ENCODE results near the gene COL24A1. TPM values are rescaled to one million over a fixed set of nuclear protein-coding genes. Genes with fewer than 3 reads are reported as not detected.

The COL24A1 gene
- total and polyA plus RNA-seq, 12 donors = 0.04 to 2.3 (median 0.54) TPM

DNA sequence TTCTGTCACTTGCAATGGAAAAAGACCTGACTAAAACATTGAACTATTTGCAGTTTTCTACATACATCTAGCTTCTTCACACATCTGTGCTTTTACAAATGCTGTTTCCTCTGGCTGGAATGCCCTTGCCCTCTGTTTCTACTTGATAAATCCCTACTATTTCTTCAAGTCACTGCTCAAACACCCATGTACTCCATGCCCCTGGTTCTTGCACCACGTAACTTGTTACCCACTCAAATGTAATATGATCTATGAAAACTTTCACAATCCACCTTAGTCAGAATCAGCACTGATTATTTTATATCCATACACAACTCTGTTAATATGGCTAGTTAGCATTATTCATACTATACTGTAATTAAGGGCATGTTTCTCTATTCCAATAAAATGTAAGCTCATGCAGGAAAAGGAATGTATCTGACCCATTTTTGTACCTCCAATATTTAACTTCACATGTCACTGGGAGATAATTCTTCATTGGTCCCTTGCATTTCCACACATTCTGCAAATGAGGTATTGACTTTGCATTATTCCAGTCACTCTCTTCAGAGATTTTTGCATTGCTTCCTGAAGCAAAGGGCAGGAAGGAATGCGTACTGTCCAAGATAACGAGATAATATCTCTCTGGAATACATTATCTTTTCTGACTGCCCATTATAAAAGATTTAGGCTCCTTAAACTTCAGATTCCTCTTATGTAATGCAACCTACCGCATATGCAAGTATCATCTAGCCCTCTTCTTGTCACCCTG, 158.3 kb downstream of the COL24A1 start:
- intact Hi-C loops (cut with DNase I) = no loop called here

DNA sequence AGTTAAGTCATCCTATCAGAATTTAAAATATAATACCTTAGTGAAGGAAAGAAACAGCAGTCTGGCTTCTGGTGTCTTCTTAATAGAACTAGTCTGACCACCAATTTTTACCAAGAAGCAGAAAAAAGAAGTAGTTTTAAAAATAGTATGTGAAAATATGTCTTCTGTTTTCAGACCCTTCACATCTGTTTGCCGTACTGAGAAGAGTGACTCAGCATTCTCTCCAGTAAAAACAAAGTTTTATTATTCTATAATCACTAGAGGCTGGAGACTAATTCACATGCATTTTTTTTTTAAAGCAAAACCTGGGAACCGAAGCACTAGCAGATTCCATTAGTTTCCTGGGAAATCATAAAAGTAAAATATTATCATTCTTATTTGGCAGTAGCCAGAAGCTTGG, 163.8 kb downstream of the COL24A1 start:
- Histone ChIP-seq H3K27me3 (no peaks in the 10 kb centered on the region), H3K27ac (peak overlapping the region in 2 of 10 donors; percentile 2 to 64), H3K36me3 (no peaks in the 10 kb centered on the region), H3K4me3 (peak overlapping the region in 8 of 10 donors; percentile 3 to 30 (median 16)), H3K9me3 (no peaks in the 10 kb centered on the region), H3K4me1 (no peaks in the 10 kb centered on the region)
- intact Hi-C loops (cut with DNase I) = no loop called here
- TF ChIP-seq, protein P1, sequence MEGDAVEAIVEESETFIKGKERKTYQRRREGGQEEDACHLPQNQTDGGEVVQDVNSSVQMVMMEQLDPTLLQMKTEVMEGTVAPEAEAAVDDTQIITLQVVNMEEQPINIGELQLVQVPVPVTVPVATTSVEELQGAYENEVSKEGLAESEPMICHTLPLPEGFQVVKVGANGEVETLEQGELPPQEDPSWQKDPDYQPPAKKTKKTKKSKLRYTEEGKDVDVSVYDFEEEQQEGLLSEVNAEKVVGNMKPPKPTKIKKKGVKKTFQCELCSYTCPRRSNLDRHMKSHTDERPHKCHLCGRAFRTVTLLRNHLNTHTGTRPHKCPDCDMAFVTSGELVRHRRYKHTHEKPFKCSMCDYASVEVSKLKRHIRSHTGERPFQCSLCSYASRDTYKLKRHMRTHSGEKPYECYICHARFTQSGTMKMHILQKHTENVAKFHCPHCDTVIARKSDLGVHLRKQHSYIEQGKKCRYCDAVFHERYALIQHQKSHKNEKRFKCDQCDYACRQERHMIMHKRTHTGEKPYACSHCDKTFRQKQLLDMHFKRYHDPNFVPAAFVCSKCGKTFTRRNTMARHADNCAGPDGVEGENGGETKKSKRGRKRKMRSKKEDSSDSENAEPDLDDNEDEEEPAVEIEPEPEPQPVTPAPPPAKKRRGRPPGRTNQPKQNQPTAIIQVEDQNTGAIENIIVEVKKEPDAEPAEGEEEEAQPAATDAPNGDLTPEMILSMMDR (IDR thresholded peaks at IDR 0.05) = no peak
- DNase-seq = no peak
- 40 to 42% methylated on average over 2 of the region's 2 CpGs for WGBS, 2 donors
- ATAC-seq = no peak

More for the DNA sequence above, 158.3 kb downstream of the COL24A1 start:
- Histone ChIP-seq H3K9me3 (peaks cover 0 to 2% (median 0%) of the 10 kb centered on the region in 11 donors), H3K4me3 (no peak overlapping the region), H3K4me1 (no peaks in the 10 kb centered on the region), H3K27ac (no peak overlapping the region), H3K27me3 (no peaks in the 10 kb centered on the region), H3K36me3 (no peaks in the 10 kb centered on the region)
- ATAC-seq (no peak), DNase-seq (no peak)
- TF ChIP-seq, protein P1 (IDR thresholded peaks at IDR 0.05) = no peak
- WGBS, 2 donors = 75 to 85% methylated on average over 4 of the region's 4 CpGs

DNA sequence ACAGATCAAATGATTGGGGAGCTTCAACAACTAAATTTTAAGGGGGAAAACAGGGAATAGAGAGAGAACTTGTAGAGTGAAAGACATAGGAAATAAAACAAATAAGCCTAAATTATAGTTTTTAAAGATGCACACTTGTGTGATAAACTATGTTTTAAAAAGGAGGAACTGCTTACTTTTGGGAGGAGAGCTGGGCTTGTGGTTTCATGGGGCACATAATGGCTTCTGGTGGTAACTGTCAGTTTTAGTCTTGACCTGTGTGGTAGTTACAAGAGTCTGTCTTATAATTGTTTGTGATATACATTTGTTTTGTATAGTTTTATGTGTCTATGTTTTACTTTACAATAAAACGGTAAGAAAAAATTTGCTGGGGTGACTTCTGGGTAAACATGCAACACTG, 165.3 kb downstream of the COL24A1 start:
- DNase-seq (no peak), ATAC-seq (no peak)
- WGBS, 2 donors = 85 to 87% methylated on average over 1 of the region's 1 CpG
- intact Hi-C loops (cut with DNase I) = no loop called here
- no peaks in the 10 kb centered on the region for H3K27me3 ChIP-seq
- no peak overlapping the region for H3K4me3 ChIP-seq
- no peaks in the 10 kb centered on the region for H3K9me3 ChIP-seq
- no peak overlapping the region for H3K27ac ChIP-seq
- H3K36me3 ChIP-seq = no peaks in the 10 kb centered on the region
- H3K4me1 ChIP-seq = no peaks in the 10 kb centered on the region
- TF ChIP-seq, protein P1 (IDR thresholded peaks at IDR 0.05) = no peak

GRCh38 chr1:85984636-85985035, 171.9 kb downstream of the COL24A1 start:
- H3K4me1 ChIP-seq = no peaks in the 10 kb centered on the region
- no peaks in the 10 kb centered on the region for H3K27me3 ChIP-seq
- TF ChIP-seq, protein P1 (IDR thresholded peaks at IDR 0.05) = no peak
- H3K9me3 ChIP-seq = peaks cover 0 to 11% (median 0%) of the 10 kb centered on the region in 11 donors
- H3K27ac ChIP-seq = no peak overlapping the region
- WGBS, 2 donors = 73 to 79% methylated on average over 4 of the region's 4 CpGs
- no peaks in the 10 kb centered on the region for H3K36me3 ChIP-seq
- intact Hi-C loops (cut with DNase I) = no loop called here
- DNase-seq (no peak), ATAC-seq (no peak)
- no peak overlapping the region for H3K4me3 ChIP-seq

Measured in heart right ventricle (tissue), 16 donors.